ENCODE results near the gene NUDT2.

Gene NUDT2

GRCh38 chr9:34371886-34372466 is 42.6 kb downstream of the NUDT2 start:
- Histone ChIP-seq H3K27ac (ENCODE audit: low read depth, low read length) (no peak overlapping the region), H3K9me3 (ENCODE audit: insufficient read depth, low read depth, low read length) (no peaks in the 10 kb centered on the region), H3K4me1 (ENCODE audit: insufficient read depth, low read length) (0 out of 2 replicates have a peak, but pooled peaks cover 4% of the 10 kb centered on the region), H3K27me3 (ENCODE audit: insufficient read depth, low read length) (peaks cover 15% of the 10 kb centered on the region; the same call in 1 of the 2 replicates), H3K36me3 (ENCODE audit: insufficient read depth, low read length) (no peaks in the 10 kb centered on the region), H3K9ac (ENCODE audit: low read depth, low read length) (no peak overlapping the region), H3K4me3 (ENCODE audit: low read length) (no peak overlapping the region)
- 97% methylated on average over 60 of the region's 60 CpGs for WGBS

GRCh38 chr9:34372467-34373011 is 43.2 kb downstream of the NUDT2 start:
- H3K9ac ChIP-seq (ENCODE audit: low read depth, low read length) = no peak overlapping the region
- 0 out of 2 replicates have a peak, but pooled peaks cover 4% of the 10 kb centered on the region for H3K4me1 ChIP-seq (ENCODE audit: insufficient read depth, low read length)
- H3K27me3 ChIP-seq (ENCODE audit: insufficient read depth, low read length) = peaks cover 18% of the 10 kb centered on the region; the same call in 1 of the 2 replicates
- no peak overlapping the region for H3K27ac ChIP-seq (ENCODE audit: low read depth, low read length)
- H3K4me3 ChIP-seq (ENCODE audit: low read length) = no peak overlapping the region
- no peaks in the 10 kb centered on the region for H3K36me3 ChIP-seq (ENCODE audit: insufficient read depth, low read length)
- 94% methylated on average over 41 of the region's 41 CpGs for WGBS
- H3K9me3 ChIP-seq (ENCODE audit: insufficient read depth, low read depth, low read length) = no peaks in the 10 kb centered on the region

DNA sequence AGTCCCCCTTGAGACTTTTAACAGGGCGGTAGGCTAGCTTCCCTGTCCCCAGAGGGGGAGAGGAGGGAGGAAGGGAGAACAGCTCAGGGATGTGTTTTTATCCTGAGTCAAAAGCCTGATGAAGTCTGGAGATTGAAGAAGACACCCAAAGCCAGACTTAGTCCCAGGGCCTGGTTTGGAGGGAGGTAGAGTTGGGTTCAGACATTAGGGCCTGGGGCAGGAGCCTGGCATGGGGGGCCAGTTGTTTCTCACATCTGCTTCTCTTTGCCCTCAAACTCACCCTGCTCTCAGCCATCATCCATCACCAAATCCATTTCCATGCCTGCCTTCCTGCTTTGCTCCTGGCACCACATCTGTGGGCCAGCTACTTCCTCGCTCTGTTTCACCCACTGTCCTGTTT is 44.4 kb downstream of the NUDT2 start:
- Histone ChIP-seq H3K36me3 (ENCODE audit: insufficient read depth, low read length) (no peaks in the 10 kb centered on the region), H3K4me1 (ENCODE audit: insufficient read depth, low read length) (0 out of 2 replicates have a peak, but pooled peaks cover 4% of the 10 kb centered on the region), H3K9ac (ENCODE audit: low read depth, low read length) (no peak overlapping the region), H3K27ac (ENCODE audit: low read depth, low read length) (no peak overlapping the region), H3K9me3 (ENCODE audit: insufficient read depth, low read depth, low read length) (no peaks in the 10 kb centered on the region), H3K27me3 (ENCODE audit: insufficient read depth, low read length) (peaks cover 27% of the 10 kb centered on the region; the same call in 1 of the 2 replicates), H3K4me3 (ENCODE audit: low read length) (no peak overlapping the region)
- 95% methylated on average over 2 of the region's 2 CpGs for WGBS

- no peak overlapping the region for H3K9ac ChIP-seq (ENCODE audit: low read depth, low read length)
- H3K9me3 ChIP-seq (ENCODE audit: insufficient read depth, low read depth, low read length) = no peaks in the 10 kb centered on the region
- H3K27ac ChIP-seq (ENCODE audit: low read depth, low read length) = no peak overlapping the region
- 90% methylated on average over 3 of the region's 3 CpGs for WGBS
- H3K36me3 ChIP-seq (ENCODE audit: insufficient read depth, low read length) = no peaks in the 10 kb centered on the region
- H3K4me1 ChIP-seq (ENCODE audit: insufficient read depth, low read length) = 0 out of 2 replicates have a peak, but pooled peaks cover 4% of the 10 kb centered on the region
- H3K4me3 ChIP-seq (ENCODE audit: low read length) = no peak overlapping the region
- H3K27me3 ChIP-seq (ENCODE audit: insufficient read depth, low read length) = peaks cover 27% of the 10 kb centered on the region; the same call in 1 of the 2 replicates
These were observed 45.0 kb downstream of the NUDT2 start for GRCh38 chr9:34374339-34374738.

DNA sequence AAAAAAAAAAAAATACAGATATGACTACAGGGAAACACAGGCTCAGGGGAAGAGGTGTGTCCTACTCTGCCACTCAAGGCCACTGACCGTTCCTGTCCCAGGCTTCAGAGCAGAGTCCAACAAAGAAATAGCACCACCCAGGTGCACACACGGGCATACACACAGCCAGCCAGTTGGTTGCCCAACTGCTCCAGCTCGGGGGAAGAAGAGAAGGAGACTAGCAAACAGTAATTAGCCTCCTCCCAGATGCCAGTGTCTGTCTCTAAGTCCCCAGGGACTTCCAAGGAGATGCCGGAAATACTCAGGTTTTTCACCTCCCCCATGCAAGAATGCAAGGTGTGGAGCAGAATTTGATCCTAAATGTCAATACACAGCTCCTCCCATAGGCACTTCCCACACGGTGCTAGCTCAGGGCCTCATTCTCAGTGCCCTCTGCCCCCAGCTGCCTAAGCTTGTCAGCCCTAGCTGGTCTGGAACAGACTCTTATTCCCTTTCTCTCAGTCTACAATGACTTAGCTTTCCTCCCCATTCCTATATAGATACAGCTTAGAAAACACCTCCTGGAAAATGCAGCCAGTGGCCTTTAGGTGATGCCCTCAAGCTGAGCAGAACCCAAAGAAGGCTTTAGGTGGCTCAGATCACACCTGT is 45.7 kb downstream of the NUDT2 start:
- no peak overlapping the region for H3K9ac ChIP-seq (ENCODE audit: low read depth, low read length)
- no peak overlapping the region for H3K27ac ChIP-seq (ENCODE audit: low read depth, low read length)

DNA sequence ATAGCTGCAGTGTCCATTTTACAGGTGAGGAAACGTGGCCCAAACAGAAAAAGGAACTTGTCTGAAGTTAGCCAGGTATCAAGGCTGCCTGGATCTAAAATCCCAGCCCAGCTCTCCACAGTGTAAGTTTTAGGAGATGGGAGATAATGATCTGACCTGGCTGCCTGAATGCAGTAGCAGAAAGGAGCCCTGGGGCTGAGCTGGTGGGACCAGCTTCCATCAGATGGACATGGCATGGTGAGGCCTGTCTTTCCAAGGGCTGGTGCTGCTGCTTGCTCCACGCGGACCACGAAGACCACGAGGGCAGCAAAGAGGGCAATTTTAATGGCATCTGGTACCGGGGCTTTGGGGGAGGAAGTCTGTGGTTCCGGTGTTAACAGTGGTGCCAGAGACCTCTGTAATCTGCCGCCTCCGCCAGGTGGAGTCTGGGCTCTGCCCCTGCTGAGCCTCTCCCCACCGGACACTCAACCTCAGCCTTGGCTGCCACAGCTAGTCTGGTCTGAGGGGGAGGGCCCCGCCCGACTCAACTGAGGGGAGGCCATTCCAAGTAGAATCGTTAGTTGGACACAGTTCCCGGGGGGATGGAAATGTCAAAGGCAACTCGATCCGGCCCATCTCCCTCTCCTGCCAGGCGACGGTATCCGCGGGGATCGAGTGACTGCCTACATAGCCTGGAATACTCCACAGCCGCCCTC is 46.7 kb downstream of the NUDT2 start:
- peaks cover 43% of the 10 kb centered on the region for H3K27me3 ChIP-seq (ENCODE audit: insufficient read depth, low read length)
- peaks cover 10% of the 10 kb centered on the region; the same call in 1 of the 2 replicates for H3K4me1 ChIP-seq (ENCODE audit: insufficient read depth, low read length)
- H3K27ac ChIP-seq (ENCODE audit: low read depth, low read length) = no peak overlapping the region
- H3K4me3 ChIP-seq (ENCODE audit: low read length) = peak overlapping the region; percentile 68
- no peaks in the 10 kb centered on the region for H3K9me3 ChIP-seq (ENCODE audit: insufficient read depth, low read depth, low read length)
- WGBS = 6% methylated on average over 22 of the region's 22 CpGs
- 0 out of 2 replicates have a peak overlapping the region, but pooled peaks have one; percentile 0 for H3K9ac ChIP-seq (ENCODE audit: low read depth, low read length)
- no peaks in the 10 kb centered on the region for H3K36me3 ChIP-seq (ENCODE audit: insufficient read depth, low read length)

More for the DNA sequence above, 45.7 kb downstream of the NUDT2 start:
- peaks cover 34% of the 10 kb centered on the region for H3K27me3 ChIP-seq (ENCODE audit: insufficient read depth, low read length)
- 0 out of 2 replicates have a peak, but pooled peaks cover 6% of the 10 kb centered on the region for H3K4me1 ChIP-seq (ENCODE audit: insufficient read depth, low read length)
- no peaks in the 10 kb centered on the region for H3K9me3 ChIP-seq (ENCODE audit: insufficient read depth, low read depth, low read length)
- 35% methylated on average over 5 of the region's 5 CpGs for WGBS
- no peaks in the 10 kb centered on the region for H3K36me3 ChIP-seq (ENCODE audit: insufficient read depth, low read length)
- H3K4me3 ChIP-seq (ENCODE audit: low read length) = no peak overlapping the region

DNA sequence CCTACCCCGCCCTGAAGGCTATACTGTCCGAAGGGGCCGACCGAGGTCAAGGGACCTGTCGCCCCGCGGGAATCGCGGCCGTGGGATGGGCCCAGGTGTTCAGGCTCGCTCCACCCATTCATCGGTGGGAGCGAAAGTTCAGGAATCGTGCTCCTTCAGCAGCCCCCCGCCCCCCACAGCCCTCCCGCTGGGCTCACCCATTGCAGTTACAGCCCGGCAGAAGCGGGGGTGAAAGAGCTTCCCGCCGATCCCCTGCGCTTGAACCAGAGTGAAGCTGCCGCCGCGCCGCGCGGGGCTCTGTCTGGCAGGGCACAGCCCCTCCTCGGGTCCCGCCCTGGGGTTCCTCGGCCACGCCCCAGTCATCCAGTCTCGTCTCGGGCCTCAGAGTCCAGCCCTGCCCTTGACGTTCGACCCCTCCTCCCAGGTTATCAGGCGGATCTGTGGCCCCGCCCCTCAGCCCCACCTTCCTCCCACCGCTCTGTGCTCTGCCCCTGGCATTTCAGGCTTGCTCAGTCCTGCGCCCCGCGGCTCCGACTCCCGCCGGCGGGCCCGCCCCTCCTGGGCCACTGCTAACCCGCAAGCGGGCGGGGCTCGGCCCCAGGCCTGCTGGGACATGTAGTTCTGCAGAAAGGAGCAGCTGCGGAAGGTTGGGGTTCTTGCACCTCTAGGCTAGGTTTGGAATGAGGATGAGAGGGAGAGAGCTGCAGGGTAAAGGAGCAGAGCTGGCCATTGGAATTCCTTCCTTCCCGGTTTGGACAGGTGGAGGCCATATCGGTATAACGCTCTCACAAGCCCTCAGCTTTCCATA is 47.4 kb downstream of the NUDT2 start, which contains the start of gene MYORG:
Gene MYORG (minus strand): TSS at position 303 of the 808 bp plus-strand sequence. CDS start 3,955 bp downstream, outside the sequence.
- Histone ChIP-seq H3K27me3 (ENCODE audit: insufficient read depth, low read length) (peaks cover 51% of the 10 kb centered on the region), H3K36me3 (ENCODE audit: insufficient read depth, low read length) (no peaks in the 10 kb centered on the region), H3K27ac (ENCODE audit: low read depth, low read length) (no peak within 1 kb of the TSS), H3K4me1 (ENCODE audit: insufficient read depth, low read length) (peaks cover 10% of the 10 kb centered on the region; the same call in 1 of the 2 replicates), H3K9ac (ENCODE audit: low read depth, low read length) (0 out of 2 replicates have a peak within 1 kb of the TSS, but pooled peaks have one; percentile 7), H3K4me3 (ENCODE audit: low read length) (peak within 1 kb of the TSS; percentile 68), H3K9me3 (ENCODE audit: insufficient read depth, low read depth, low read length) (no peaks in the 10 kb centered on the region)
- WGBS = under 1% methylated on average over 54 of the region's 54 CpGs

DNA sequence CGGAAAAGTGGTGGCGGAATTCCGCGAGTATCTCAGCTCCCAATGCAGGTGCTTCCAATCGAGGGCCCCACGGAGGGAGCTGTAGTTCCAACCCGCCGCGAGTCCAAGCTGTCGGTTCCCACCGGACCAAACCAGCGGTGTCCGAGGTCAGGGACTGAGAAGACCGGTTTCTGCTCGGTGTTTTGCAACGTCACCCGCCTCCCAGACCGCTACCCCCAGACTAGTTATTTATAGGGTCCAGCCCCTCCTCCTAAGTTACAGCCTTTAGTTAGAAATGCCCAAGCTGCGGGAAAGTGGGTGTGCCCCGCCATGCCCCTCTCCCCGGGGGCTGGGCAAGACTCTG is 48.0 kb downstream of the NUDT2 start:
- Histone ChIP-seq H3K27ac (ENCODE audit: low read depth, low read length) (no peak overlapping the region), H3K27me3 (ENCODE audit: insufficient read depth, low read length) (peaks cover 57% of the 10 kb centered on the region), H3K4me1 (ENCODE audit: insufficient read depth, low read length) (peaks cover 10% of the 10 kb centered on the region; the same call in 1 of the 2 replicates), H3K36me3 (ENCODE audit: insufficient read depth, low read length) (no peaks in the 10 kb centered on the region), H3K9ac (ENCODE audit: low read depth, low read length) (0 out of 2 replicates have a peak overlapping the region, but pooled peaks have one; percentile 7), H3K9me3 (ENCODE audit: insufficient read depth, low read depth, low read length) (no peaks in the 10 kb centered on the region), H3K4me3 (ENCODE audit: low read length) (peak overlapping the region; percentile 68)
- 14% methylated on average over 20 of the region's 21 CpGs for WGBS

DNA sequence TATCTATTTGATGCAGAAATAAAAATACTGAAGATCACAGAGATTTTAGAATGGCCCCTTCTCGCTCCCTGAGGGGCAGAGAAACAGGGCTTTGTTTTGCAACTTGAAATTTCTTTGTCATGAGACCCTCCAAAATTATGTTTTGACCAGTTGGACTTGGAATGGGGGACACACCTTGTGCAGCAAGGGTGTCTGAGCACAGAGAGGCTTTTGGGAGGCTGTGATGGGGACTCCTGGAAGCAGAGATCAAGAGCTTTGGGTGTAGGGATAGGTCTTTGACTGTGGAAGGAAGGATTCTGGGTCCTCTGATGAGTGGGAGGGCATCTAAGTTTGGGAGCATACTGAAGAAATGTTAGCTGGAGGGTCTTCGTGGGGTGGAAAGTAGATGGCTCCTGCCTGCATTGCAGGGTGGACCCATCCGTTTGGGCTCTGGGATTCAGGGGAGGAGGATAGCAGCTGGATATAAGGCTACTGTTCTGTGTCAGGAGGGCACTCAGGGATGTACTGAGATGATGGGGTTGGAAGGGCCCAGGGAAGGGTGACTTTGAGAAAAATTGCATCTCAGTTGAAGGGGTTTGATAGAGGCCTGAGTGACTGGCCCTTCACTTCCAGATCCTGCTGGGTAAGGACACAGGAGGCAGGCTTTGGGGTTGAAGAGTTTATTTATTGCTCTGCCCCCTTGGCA is 49.1 kb downstream of the NUDT2 start:
- Histone ChIP-seq H3K36me3 (ENCODE audit: insufficient read depth, low read length) (no peaks in the 10 kb centered on the region), H3K4me3 (ENCODE audit: low read length) (no peak overlapping the region), H3K4me1 (ENCODE audit: insufficient read depth, low read length) (peaks cover 10% of the 10 kb centered on the region; the same call in 1 of the 2 replicates), H3K9me3 (ENCODE audit: insufficient read depth, low read depth, low read length) (no peaks in the 10 kb centered on the region), H3K27me3 (ENCODE audit: insufficient read depth, low read length) (peaks cover 68% of the 10 kb centered on the region), H3K27ac (ENCODE audit: low read depth, low read length) (no peak overlapping the region), H3K9ac (ENCODE audit: low read depth, low read length) (no peak overlapping the region)
- 85% methylated on average over 3 of the region's 3 CpGs for WGBS

All from HUES64 (cell line).